HG03469 (cell line): Measurements from ENCODE around the gene CDH8.
"Not testable (repeated sequence)": the region's sequence is repeated elsewhere in the genome, so short reads cannot be mapped to it uniquely, and the experiment has no call there.

Experiments
- ATAC-seq: cut with Tn5 transposase; IDR thresholded peaks from one replicate; pipeline ENCODE4 v1.9.1; 2021; ENCODE audit warnings: mild to moderate bottlenecking, moderate library complexity, moderate number of reproducible peaks; ENCODE audit not compliant: unreplicated experiment

Gene CDH8

GRCh38 chr16:61944004-61944403 is 92.2 kb downstream of the CDH8 start:
- no peak for ATAC-seq

- ATAC-seq: no peak
Observed at GRCh38 chr16:61940611-61941010, 95.6 kb downstream of the CDH8 start.

- no peak for ATAC-seq
Observed at GRCh38 chr16:61937646-61938045, 98.6 kb downstream of the CDH8 start.

GRCh38 chr16:61936522-61936921 is 99.7 kb downstream of the CDH8 start:
- no peak for ATAC-seq

- ATAC-seq: no peak
Observed at GRCh38 chr16:61934601-61935000, 101.6 kb downstream of the CDH8 start.

GRCh38 chr16:61929776-61930175 is 106.5 kb downstream of the CDH8 start:
- no peak for ATAC-seq

- ATAC-seq: no peak
Observed at GRCh38 chr16:61926766-61927165, 109.5 kb downstream of the CDH8 start.

- ATAC-seq: no peak
Observed at GRCh38 chr16:61923629-61924028, 112.6 kb downstream of the CDH8 start.

GRCh38 chr16:61921373-61921772 is 114.9 kb downstream of the CDH8 start:
- no peak for ATAC-seq

GRCh38 chr16:61917865-61918826 is 118.1 kb downstream of the CDH8 start:
- not testable (repeated sequence) for ATAC-seq

GRCh38 chr16:61915569-61915968 is 120.7 kb downstream of the CDH8 start:
- no peak for ATAC-seq

- ATAC-seq: no peak
Observed at GRCh38 chr16:61909074-61909473, 127.2 kb downstream of the CDH8 start.

GRCh38 chr16:61908426-61908825 is 127.8 kb downstream of the CDH8 start:
- no peak for ATAC-seq

GRCh38 chr16:61901689-61902088 is 134.5 kb downstream of the CDH8 start:
- no peak for ATAC-seq

GRCh38 chr16:61900482-61900881 is 135.8 kb downstream of the CDH8 start:
- no peak for ATAC-seq

- no peak for ATAC-seq
Observed at GRCh38 chr16:61897657-61898056, 138.6 kb downstream of the CDH8 start.

- ATAC-seq: no peak
Observed at GRCh38 chr16:61892531-61892930, 143.7 kb downstream of the CDH8 start.

GRCh38 chr16:61891460-61891859 is 144.8 kb downstream of the CDH8 start:
- ATAC-seq: no peak

GRCh38 chr16:61890386-61890785 is 145.9 kb downstream of the CDH8 start:
- ATAC-seq: no peak

- no peak for ATAC-seq
Observed at GRCh38 chr16:61887903-61888302, 148.3 kb downstream of the CDH8 start.

GRCh38 chr16:61885343-61885742 is 150.9 kb downstream of the CDH8 start:
- no peak for ATAC-seq

- ATAC-seq: no peak
Observed at GRCh38 chr16:61879306-61879705, 156.9 kb downstream of the CDH8 start.

GRCh38 chr16:61877436-61877835 is 158.8 kb downstream of the CDH8 start:
- ATAC-seq: no peak
